Cardiac fibroblast (primary cell): ENCODE results near the gene KCNA3.

Experiments
- DNase-seq, 2 donors: peaks; one replicate each; pipeline versions ENCODE4 v3.0.0 to v3.0.0-alpha.2; 2010; ENCODE audit warnings: low read depth in 2 of 2
- H3K4me3 ChIP-seq, 2 donors: replicated peaks in 1 of 2; 1 replicate in 1 of 2; 2 replicates in 1 of 2; pipeline ENCODE4 v1.5.1; 2011; ENCODE audit warnings: low read depth in 2 of 2, low read length in 2 of 2, mild to moderate bottlenecking in 2 of 2, moderate library complexity in 1 of 2
- TF ChIP-seq, protein P1 (sequence below): IDR thresholded peaks from one replicate; pipeline ENCODE4 v1.5.1; 2011; ENCODE audit warnings: low read depth, mild to moderate bottlenecking, low read length, inconsistent platforms

KCNA3 gene

GRCh38 chr1:110635434-110635833 is 39.3 kb downstream of the KCNA3 start:
- TF ChIP-seq, protein P1, sequence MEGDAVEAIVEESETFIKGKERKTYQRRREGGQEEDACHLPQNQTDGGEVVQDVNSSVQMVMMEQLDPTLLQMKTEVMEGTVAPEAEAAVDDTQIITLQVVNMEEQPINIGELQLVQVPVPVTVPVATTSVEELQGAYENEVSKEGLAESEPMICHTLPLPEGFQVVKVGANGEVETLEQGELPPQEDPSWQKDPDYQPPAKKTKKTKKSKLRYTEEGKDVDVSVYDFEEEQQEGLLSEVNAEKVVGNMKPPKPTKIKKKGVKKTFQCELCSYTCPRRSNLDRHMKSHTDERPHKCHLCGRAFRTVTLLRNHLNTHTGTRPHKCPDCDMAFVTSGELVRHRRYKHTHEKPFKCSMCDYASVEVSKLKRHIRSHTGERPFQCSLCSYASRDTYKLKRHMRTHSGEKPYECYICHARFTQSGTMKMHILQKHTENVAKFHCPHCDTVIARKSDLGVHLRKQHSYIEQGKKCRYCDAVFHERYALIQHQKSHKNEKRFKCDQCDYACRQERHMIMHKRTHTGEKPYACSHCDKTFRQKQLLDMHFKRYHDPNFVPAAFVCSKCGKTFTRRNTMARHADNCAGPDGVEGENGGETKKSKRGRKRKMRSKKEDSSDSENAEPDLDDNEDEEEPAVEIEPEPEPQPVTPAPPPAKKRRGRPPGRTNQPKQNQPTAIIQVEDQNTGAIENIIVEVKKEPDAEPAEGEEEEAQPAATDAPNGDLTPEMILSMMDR, result no peak
- no peak for DNase-seq
- H3K4me3 ChIP-seq, result no peak overlapping the region

DNA sequence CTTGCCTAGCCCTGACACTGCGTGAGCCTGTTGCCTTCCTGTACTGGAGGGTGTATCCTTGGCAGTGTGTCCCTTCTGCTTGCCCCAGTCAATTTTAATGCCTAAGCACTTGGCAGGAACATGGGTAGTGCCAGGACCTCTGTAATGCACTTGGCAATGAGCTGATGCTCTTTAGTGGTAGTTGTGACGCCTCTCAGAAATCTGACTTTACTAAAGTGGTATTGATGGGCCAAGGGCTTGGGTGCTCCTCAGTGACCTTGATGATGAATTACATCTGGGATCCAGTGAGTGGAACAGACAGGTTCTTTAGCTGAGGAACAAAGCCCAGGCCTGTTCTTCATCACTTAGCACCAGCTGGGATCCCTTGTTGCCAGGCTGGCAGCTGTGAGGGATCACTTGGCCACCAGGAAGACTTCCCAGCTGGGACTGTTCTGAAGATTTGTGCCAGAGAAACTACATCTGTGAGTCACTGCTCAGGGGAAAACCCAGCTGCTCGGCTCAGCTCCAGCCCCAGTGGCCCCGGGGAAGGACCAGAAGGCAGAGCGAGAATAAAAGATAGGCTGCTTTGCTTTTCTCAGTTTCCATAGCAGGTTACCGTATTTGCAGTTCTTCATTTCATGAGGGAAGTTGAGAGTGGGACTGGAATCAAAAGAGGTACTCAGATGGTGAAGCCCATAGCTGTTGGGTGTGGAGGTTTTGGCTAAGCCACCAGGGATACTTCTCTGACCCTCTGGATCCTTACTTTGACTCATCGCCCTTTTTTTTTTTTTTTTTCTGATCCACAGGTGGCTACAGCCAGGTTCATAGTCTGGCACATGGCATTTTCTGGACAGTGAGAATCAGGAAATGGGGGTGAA is 40.1 kb downstream of the KCNA3 start:
- no peak overlapping the region for H3K4me3 ChIP-seq
- peak; percentile 68 to 72 for DNase-seq
- TF ChIP-seq, protein P1, result no peak

DNA sequence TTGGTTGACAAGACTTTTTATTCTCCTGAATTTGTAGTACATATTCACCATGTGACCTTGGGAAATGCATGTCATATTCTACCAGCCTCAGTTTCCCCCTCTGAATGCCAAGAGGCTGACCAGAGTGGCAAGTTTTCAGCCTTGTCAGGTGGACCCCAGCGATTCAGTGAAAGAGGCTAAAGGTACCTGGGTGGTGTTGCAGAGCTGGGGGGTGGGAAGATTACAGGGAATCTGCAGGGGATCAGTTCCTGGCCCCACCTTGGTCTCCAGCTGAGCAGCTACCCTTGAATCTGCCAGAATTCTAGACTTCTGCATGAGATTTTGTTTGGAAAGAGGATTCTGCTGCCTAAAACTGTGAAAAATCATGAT is 40.7 kb downstream of the KCNA3 start:
- TF ChIP-seq, protein P1, result no peak
- no peak for DNase-seq
- H3K4me3 ChIP-seq, result no peak overlapping the region

- TF ChIP-seq, protein P1, result no peak
- no peak for DNase-seq
- H3K4me3 ChIP-seq, result no peak overlapping the region
Observed at GRCh38 chr1:110633646-110634030, 41.1 kb downstream of the KCNA3 start.

DNA sequence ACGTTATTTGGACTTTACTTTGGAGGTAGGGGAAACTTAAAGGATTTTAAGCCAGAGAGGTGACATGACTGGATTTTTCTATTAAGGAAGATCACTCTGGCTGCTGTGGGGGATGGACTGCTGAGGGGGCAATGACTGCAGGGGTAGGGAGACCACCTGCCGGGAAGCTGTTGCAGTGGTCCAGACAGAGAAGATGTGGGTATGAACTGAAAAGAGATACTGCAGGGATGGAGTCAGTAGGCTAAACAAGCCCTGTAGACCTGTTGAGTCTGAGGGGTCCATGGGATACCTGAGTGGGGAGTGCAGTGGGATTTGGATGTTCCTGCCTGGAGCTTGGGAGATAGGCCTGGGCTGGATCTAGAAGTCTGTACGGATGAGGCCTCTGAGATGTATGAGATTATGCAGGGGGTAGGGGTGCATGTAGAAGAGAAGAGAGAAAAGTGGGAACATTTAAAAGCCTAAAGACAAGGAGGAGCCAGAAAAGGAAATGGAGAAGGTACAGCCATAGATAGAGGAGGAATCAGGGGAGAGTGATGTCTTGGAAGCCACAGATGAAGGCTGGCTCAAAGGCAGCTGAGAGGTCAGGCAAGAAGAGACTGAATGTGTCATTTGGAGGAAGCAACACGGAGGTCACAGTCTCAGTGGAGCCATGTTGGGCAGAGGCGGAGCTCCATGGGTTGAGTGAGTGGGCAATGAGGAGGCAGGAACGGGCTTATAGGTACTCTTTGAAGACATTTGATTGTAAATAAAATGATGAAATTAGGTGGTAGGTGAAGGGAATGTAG is 42.7 kb downstream of the KCNA3 start:
- DNase-seq, result no peak
- H3K4me3 ChIP-seq, result no peak overlapping the region
- TF ChIP-seq, protein P1, result no peak

- TF ChIP-seq, protein P1, result peak; percentile 84
- H3K4me3 ChIP-seq, result no peak overlapping the region
- DNase-seq, result peak; percentile 64
Observed at GRCh38 chr1:110630839-110631663, 43.7 kb downstream of the KCNA3 start.
